Tongue (tissue), 3 donors: Measurements from ENCODE around the gene ZNF621. TPM values are rescaled to one million over a fixed set of nuclear protein-coding genes. Genes with fewer than 3 reads are reported as not detected.
"Not testable (repeated sequence)": the region's sequence is repeated elsewhere in the genome, so short reads cannot be mapped to it uniquely, and the experiment has no call there.

Source experiments
- DNase-seq: peaks from one replicate; pipeline ENCODE4 v3.0.0-alpha.2; 2015
- small RNA-seq: library from RNA; depleted of rRNA; stranded (forward); fragments of <200 nt; gene quantifications from one replicate; pipeline ENCODE3, GENCODE V24; 2014; ENCODE audit warnings: low replicate concordance
- total RNA-seq: library from RNA; depleted of rRNA; stranded (reverse); fragments of >200 nt; gene quantifications from one replicate; pipeline ENCODE4 v1.2.3, GENCODE V29; 2014

ZNF621 gene
- total RNA-seq, 1 donor from 2014 or later = 13.3 TPM

GRCh38 chr3:40546816-40547215, 22.1 kb downstream of the ZNF621 start:
- DNase-seq = no peak

- no peak for DNase-seq
Measured at GRCh38 chr3:40550167-40550566, 25.4 kb downstream of the ZNF621 start.

GRCh38 chr3:40557575-40558161, 32.9 kb downstream of the ZNF621 start:
- no peak for DNase-seq

DNA sequence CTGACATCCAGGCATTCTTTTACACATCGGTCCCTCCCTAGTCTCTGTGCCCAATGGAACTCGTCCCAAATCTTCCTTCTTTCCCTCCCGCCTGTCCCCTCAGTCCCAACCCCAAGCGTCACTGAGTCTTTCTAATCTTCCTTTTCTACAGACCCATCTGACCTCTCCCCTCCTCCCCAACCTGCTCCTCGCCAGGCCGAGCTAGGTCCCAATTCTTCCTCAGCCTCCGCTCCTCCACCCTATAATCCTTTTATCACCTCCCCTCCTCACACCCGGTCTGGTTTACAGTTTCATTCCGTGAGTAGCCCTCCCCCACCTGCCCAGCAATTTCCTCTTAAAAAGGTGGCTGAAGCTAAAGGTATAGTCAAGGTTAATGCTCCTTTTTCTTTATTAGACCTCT, 37.7 kb downstream of the ZNF621 start:
- DNase-seq = not testable (repeated sequence)

- not testable (repeated sequence) for DNase-seq
Measured at GRCh38 chr3:40565629-40566028, 40.9 kb downstream of the ZNF621 start.

DNA sequence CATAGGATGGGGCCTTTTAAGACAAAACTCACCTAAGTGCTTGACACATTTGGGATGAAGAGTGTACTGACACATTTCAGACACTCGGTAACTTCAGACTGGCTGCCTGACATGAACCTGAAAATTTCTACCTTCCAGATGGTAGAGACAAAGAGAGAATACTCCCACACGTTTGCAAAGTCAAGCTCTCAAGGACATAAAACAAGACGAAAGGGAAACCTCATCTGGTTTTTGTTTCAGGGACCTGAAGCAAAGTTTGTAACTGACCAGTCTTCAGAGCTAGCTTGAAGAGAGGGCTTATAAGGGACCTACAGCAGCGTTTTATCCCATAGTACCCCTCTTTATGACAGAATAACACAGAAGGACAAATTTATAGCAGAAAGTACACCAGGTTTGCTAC, 41.9 kb downstream of the ZNF621 start:
- DNase-seq = no peak

DNA sequence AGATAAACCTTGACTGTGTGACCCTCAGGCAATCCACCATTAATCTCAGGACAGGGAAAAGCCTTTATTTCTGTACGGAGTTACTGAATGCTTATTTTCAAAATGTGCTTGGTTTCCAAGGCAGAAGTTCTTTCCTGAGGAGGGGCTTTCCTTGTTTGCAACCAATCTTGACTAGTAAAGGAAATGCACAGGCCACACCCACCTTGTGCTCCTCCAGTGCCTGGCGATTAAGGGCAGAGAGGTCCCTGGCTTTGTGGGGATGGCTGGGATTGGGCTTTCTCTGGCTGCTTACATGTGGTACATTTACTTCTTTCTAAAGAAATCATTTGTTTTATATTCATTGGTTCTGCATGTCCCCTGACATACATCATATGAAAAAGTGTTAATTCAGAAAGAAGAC, 47.8 kb downstream of the ZNF621 start:
- DNase-seq = no peak

GRCh38 chr3:40574050-40574449, 49.3 kb downstream of the ZNF621 start:
- DNase-seq = no peak

DNA sequence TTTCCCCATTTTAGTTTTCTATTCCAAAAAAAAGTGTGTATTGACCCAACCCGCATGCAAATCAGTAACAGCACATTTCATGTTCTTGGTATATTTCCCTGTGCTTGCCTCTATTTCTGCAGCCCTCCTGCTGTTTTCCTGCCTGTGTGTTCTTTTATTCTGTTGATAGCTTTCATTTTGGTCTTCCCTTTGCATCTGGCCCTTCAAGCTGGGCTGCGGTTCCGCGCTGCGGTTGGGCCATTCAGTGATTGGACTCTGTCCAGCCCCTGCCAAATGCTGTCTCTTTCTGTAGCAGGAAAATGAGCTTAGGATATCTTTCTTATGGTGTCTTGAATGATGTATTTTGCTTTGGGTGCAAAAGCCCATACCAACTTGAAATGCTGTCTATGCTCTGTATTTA, 49.9 kb downstream of the ZNF621 start:
- DNase-seq = no peak

- no peak for DNase-seq
Measured at GRCh38 chr3:40576396-40576795, 51.6 kb downstream of the ZNF621 start.

DNA sequence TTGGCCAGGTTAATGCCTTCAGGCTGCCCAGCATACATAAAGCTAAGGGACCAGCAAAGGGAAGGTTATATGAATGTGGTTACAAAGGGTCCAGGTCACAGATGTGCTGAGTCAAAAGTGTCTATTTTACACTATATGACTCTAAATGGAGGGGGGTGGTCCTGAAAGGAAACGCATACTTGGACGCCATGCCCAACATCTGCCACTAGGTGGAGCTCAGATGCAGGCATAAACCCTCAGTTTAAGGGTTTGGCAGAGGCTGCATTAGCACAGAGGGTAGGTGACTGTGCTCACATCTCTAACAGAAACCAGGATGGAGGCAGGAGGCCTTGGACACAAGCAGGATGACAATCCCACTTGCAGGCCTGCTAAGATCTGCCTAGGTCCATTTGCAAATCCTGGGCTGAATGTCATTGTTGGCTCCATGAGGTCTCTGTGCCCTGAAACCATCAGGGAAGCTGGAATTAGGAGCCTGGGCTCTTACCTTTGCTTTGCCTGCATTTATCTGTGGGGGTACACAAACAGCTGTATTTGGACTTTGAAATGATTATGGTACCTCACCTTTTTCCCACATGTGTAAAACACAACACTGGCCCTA, 55.8 kb downstream of the ZNF621 start:
- peak; percentile 88 for DNase-seq

DNA sequence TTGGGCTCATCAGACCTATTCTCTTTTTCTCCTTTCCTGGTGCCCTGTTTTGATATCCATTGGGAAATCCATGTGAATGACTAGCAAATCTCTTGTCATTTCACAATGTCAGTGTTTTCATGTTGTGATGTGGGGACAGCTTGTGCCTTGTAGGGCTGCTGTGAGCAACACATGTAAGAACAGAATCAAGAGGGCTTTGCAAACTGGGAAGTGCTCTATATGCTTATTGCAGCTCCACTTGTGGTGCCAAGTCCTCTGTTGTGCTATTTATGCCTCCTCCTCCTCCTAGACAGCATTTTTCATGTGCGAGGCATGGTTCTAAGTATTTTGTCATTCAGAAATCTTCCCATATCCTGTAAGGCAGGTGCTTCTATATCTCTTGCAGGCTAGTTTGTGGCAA, 56.4 kb downstream of the ZNF621 start:
- no peak for DNase-seq

GRCh38 chr3:40582401-40583027, 57.8 kb downstream of the ZNF621 start:
- peak; percentile 34 for DNase-seq

DNA sequence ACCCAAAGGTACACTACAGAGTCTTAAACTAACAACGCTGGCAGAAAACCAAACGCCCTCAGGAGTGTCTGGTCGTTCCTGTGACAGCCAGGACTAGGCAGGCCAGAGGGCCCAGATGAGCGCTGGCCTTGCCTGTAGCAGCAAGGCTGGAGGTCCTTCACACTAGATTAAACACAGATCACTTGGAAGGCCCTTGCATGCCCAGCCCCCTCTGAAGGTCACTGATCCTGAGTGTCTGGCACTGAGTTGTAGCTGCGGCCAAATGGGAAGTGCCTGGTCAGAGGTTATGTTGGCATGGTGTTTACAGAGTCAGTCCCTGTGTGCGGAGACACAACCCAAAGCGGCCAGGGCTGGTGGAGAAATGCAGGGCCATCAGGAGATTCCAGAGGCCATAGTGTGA, 58.9 kb downstream of the ZNF621 start:
- no peak for DNase-seq

- DNase-seq = peak; percentile 94
Measured at GRCh38 chr3:40584625-40585189, 59.9 kb downstream of the ZNF621 start.

GRCh38 chr3:40585381-40586016, 60.7 kb downstream of the ZNF621 start:
- DNase-seq = peak; percentile 40

DNA sequence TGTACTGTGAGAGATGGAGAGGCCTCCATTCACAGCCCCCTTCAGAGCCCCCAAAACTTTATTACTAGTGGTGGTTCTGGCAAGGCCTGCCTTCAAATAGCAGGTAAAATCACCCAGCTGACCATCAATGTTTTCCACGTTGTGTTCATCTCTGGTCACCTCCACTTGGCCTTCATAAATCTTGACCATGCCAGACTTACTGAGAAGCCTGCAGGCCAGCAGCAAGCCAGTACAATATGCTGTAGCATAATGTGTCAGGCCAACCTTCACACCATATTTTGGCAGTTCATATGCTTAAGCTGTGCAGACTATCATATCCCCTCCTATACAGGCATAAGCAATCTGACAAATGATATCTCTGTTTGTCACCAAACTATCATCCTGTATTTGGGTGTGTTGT, 62.1 kb downstream of the ZNF621 start:
- no peak for DNase-seq

DNA sequence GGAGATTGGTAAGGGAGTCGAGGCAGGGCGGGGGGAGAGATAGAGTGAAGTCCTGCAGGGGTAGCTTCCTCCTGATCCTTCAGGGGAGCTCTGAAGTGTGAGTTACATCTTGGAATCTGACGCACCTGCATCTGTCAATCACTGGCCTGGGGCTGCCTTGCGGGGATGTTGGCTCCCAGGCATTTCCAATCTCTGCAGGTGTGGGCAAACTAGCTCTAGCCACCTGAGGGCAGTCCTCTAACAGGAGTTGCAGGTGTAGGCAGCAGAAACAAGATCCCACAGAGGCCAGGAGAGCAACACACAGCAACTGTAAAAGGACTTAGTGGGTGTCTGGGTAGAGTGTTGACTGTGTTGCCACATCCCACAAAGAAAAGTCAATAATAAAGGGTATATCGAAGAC, 63.6 kb downstream of the ZNF621 start:
- no peak for DNase-seq

Small RNAs within 50 kb of the gene (small RNA-seq; reads per million reads assigned to genes)
- gene RNU5B-2P = 1.9 reads per million, percentile 89 among the genes with 10 or more reads in this experiment

Other genes starting within 250 kb of the ZNF621 start
- 13.8 TPM for gene EIF1B, start 215.3 kb upstream of the ZNF621 start, total RNA-seq
- gene ENTPD3, start 137.8 kb upstream of the ZNF621 start, total RNA-seq = 3.0 TPM
- 547 TPM for gene RPL14, start 67.6 kb upstream of the ZNF621 start, total RNA-seq
- gene ZNF619, start 47.8 kb upstream of the ZNF621 start, total RNA-seq = 8.4 TPM
- gene ZNF620, start 18.9 kb upstream of the ZNF621 start, total RNA-seq = 3.0 TPM